ENCODE data around the gene SLC8A3. TPM values are rescaled to one million over a fixed set of nuclear protein-coding genes. Genes with fewer than 3 reads are reported as not detected.
A peak's percentile ranks its signal among the peaks of the same experiment; 100 is the strongest.

SLC8A3 gene
- total RNA-seq, 1 donor from 2014 or later = 0.24 TPM

GRCh38 chr14:70212752-70213151 is 24.0 kb upstream of the SLC8A3 start:
- Mint-ChIP-seq H3K9me3 (no peaks in the 10 kb centered on the region), H3K36me3 (no peaks in the 10 kb centered on the region), H3K4me3 (no peak overlapping the region), H3K4me1 (peaks cover under 1% of the 10 kb centered on the region), H3K27me3 (ENCODE audit: insufficient read depth, low read depth) (no peaks in the 10 kb centered on the region), H3K27ac (no peak overlapping the region)
- H3K4me1 ChIP-seq = peaks cover 5% of the 10 kb centered on the region
- no peaks in the 10 kb centered on the region for H3F3A ChIP-seq (ENCODE audit: low read depth)
- H3K9ac ChIP-seq = no peak overlapping the region
- no peak overlapping the region for H3K4me2 ChIP-seq
- no peaks in the 10 kb centered on the region for H3K27me3 ChIP-seq
- no peak for DNase-seq (ENCODE audit: low spot score)
- H3K27ac ChIP-seq = no peak overlapping the region
- H3K79me2 ChIP-seq (ENCODE audit: low read depth) = no peaks in the 10 kb centered on the region
- H3K36me3 ChIP-seq = no peaks in the 10 kb centered on the region
- no peak for TF ChIP-seq EZH2phosphoT487 (IDR thresholded peaks at IDR 0.05)
- TF ChIP-seq EZH2 (IDR thresholded peaks at IDR 0.05) = no peak
- TF ChIP-seq, protein P1, sequence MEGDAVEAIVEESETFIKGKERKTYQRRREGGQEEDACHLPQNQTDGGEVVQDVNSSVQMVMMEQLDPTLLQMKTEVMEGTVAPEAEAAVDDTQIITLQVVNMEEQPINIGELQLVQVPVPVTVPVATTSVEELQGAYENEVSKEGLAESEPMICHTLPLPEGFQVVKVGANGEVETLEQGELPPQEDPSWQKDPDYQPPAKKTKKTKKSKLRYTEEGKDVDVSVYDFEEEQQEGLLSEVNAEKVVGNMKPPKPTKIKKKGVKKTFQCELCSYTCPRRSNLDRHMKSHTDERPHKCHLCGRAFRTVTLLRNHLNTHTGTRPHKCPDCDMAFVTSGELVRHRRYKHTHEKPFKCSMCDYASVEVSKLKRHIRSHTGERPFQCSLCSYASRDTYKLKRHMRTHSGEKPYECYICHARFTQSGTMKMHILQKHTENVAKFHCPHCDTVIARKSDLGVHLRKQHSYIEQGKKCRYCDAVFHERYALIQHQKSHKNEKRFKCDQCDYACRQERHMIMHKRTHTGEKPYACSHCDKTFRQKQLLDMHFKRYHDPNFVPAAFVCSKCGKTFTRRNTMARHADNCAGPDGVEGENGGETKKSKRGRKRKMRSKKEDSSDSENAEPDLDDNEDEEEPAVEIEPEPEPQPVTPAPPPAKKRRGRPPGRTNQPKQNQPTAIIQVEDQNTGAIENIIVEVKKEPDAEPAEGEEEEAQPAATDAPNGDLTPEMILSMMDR (IDR thresholded peaks at IDR 0.05) = no peak
- no peak overlapping the region for H3K4me3 ChIP-seq
- no peaks in the 10 kb centered on the region for H4K20me1 ChIP-seq (ENCODE audit: low read depth)
- peak overlapping the region; percentile 2 for H2AFZ ChIP-seq (replicated peaks)
- no peaks in the 10 kb centered on the region for H3K9me3 ChIP-seq (ENCODE audit: low read depth)

DNA sequence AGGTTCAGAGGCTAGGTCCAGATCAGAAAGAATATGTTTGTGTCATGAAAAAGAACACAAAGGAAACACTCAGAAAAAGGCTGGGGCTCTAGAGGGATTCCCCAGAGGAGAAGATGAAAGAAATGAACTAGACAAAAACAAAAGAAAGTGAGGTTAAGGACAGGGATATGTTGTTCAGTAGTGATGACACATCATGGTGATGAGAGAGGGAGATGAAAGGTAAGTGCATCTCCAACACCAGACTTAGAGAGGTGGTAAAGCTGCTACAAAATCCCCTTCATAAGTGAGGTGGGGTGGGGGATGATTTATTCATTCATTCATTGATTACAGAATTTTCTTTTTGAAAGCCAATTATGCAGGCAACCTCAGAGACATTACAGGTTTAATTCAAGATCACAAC is 19.6 kb upstream of the SLC8A3 start:
- H3K27me3 ChIP-seq = no peaks in the 10 kb centered on the region
- no peak overlapping the region for H3K4me2 ChIP-seq
- H3K4me1 Mint-ChIP-seq = no peaks in the 10 kb centered on the region
- no peaks in the 10 kb centered on the region for H3K36me3 Mint-ChIP-seq
- TF ChIP-seq, protein P1 (IDR thresholded peaks at IDR 0.05) = no peak
- TF ChIP-seq EZH2 (IDR thresholded peaks at IDR 0.05) (no peak), EZH2phosphoT487 (IDR thresholded peaks at IDR 0.05) (no peak)
- no peaks in the 10 kb centered on the region for H4K20me1 ChIP-seq (ENCODE audit: low read depth)
- no peaks in the 10 kb centered on the region for H3K9me3 ChIP-seq (ENCODE audit: low read depth)
- H3K4me3 Mint-ChIP-seq = no peak overlapping the region
- H3K4me1 ChIP-seq = peaks cover 5% of the 10 kb centered on the region
- no peaks in the 10 kb centered on the region for H3K36me3 ChIP-seq
- no peak overlapping the region for H3K4me3 ChIP-seq
- H3K9ac ChIP-seq = no peak overlapping the region
- no peaks in the 10 kb centered on the region for H3K27me3 Mint-ChIP-seq (ENCODE audit: insufficient read depth, low read depth)
- no peak overlapping the region for H2AFZ ChIP-seq (replicated peaks)
- no peaks in the 10 kb centered on the region for H3K79me2 ChIP-seq (ENCODE audit: low read depth)
- no peaks in the 10 kb centered on the region for H3F3A ChIP-seq (ENCODE audit: low read depth)
- DNase-seq (ENCODE audit: low spot score) = no peak
- H3K27ac ChIP-seq = no peak overlapping the region
- H3K9me3 Mint-ChIP-seq = no peaks in the 10 kb centered on the region
- H3K27ac Mint-ChIP-seq = no peak overlapping the region

GRCh38 chr14:70203686-70204085 is 14.9 kb upstream of the SLC8A3 start:
- no peaks in the 10 kb centered on the region for H3K27me3 Mint-ChIP-seq (ENCODE audit: insufficient read depth, low read depth)
- Histone ChIP-seq H4K20me1 (ENCODE audit: low read depth) (no peaks in the 10 kb centered on the region), H3K9ac (no peak overlapping the region), H2AFZ (replicated peaks) (peak overlapping the region; percentile 24), H3K4me1 (no peaks in the 10 kb centered on the region), H3K27ac (no peak overlapping the region), H3F3A (ENCODE audit: low read depth) (no peaks in the 10 kb centered on the region), H3K36me3 (no peaks in the 10 kb centered on the region), H3K27me3 (no peaks in the 10 kb centered on the region), H3K4me3 (no peak overlapping the region), H3K4me2 (no peak overlapping the region), H3K9me3 (ENCODE audit: low read depth) (no peaks in the 10 kb centered on the region), H3K79me2 (ENCODE audit: low read depth) (no peaks in the 10 kb centered on the region)
- H3K9me3 Mint-ChIP-seq = no peaks in the 10 kb centered on the region
- TF ChIP-seq EZH2 (IDR thresholded peaks at IDR 0.05) (no peak), EZH2phosphoT487 (IDR thresholded peaks at IDR 0.05) (no peak)
- TF ChIP-seq, protein P1 (IDR thresholded peaks at IDR 0.05) = no peak
- no peaks in the 10 kb centered on the region for H3K36me3 Mint-ChIP-seq
- H3K27ac Mint-ChIP-seq = no peak overlapping the region
- DNase-seq (ENCODE audit: low spot score) = no peak
- no peak overlapping the region for H3K4me3 Mint-ChIP-seq
- H3K4me1 Mint-ChIP-seq = no peaks in the 10 kb centered on the region

Data from neural progenitor cell (in vitro differentiated cells).